ENCODE measurements around the gene WDR90. TPM values are rescaled to one million over a fixed set of nuclear protein-coding genes. Genes with fewer than 3 reads are reported as not detected.
A peak's percentile ranks its signal among the peaks of the same experiment; 100 is the strongest.

WDR90 gene
- total RNA-seq, 1 donor from 2014 or later: 50.0 TPM

GRCh38 chr16:638034-638543 is 11.1 kb upstream of the WDR90 start:
- H3K4me1 ChIP-seq: peaks cover 11 to 26% of the 10 kb centered on the region in 2 donors
- H3K9me3 ChIP-seq: no peaks in the 10 kb centered on the region
- peak overlapping the region; percentile 58 to 99 for H3K27ac ChIP-seq
- no peaks in the 10 kb centered on the region for H3K27me3 ChIP-seq
- no peak overlapping the region for H3K4me3 ChIP-seq
- intact Hi-C loops (cut with DNase I): loop anchor here (5.0 kb wide), 1 partner anchor 974 kb away; the partner anchor contains the start of genes CRAMP1 and IFT140
- H3K36me3 ChIP-seq: peaks cover 12 to 13% of the 10 kb centered on the region in 2 donors
- no peak for TF ChIP-seq CTCF (IDR thresholded peaks at IDR 0.05)
- DNase-seq (ENCODE audit: low spot score in 2 of 2): no peak

GRCh38 chr16:638836-639235 is 10.3 kb upstream of the WDR90 start:
- intact Hi-C loops (cut with DNase I): loop anchor here (5.0 kb wide), 1 partner anchor 973 kb away; the partner anchor contains the start of genes CRAMP1 and IFT140
- Histone ChIP-seq H3K4me3 (no peak overlapping the region), H3K9me3 (no peaks in the 10 kb centered on the region), H3K27me3 (no peaks in the 10 kb centered on the region), H3K36me3 (peaks cover 5% of the 10 kb centered on the region in 2 donors), H3K4me1 (peaks cover 12 to 27% of the 10 kb centered on the region in 2 donors), H3K27ac (no peak overlapping the region)
- TF ChIP-seq CTCF (IDR thresholded peaks at IDR 0.05): no peak
- no peak for DNase-seq (ENCODE audit: low spot score in 2 of 2)

GRCh38 chr16:640614-641013 is 8.6 kb upstream of the WDR90 start:
- H3K4me1 ChIP-seq: peaks cover 7 to 20% of the 10 kb centered on the region in 2 donors
- H3K4me3 ChIP-seq: no peak overlapping the region
- H3K27ac ChIP-seq: no peak overlapping the region

DNA sequence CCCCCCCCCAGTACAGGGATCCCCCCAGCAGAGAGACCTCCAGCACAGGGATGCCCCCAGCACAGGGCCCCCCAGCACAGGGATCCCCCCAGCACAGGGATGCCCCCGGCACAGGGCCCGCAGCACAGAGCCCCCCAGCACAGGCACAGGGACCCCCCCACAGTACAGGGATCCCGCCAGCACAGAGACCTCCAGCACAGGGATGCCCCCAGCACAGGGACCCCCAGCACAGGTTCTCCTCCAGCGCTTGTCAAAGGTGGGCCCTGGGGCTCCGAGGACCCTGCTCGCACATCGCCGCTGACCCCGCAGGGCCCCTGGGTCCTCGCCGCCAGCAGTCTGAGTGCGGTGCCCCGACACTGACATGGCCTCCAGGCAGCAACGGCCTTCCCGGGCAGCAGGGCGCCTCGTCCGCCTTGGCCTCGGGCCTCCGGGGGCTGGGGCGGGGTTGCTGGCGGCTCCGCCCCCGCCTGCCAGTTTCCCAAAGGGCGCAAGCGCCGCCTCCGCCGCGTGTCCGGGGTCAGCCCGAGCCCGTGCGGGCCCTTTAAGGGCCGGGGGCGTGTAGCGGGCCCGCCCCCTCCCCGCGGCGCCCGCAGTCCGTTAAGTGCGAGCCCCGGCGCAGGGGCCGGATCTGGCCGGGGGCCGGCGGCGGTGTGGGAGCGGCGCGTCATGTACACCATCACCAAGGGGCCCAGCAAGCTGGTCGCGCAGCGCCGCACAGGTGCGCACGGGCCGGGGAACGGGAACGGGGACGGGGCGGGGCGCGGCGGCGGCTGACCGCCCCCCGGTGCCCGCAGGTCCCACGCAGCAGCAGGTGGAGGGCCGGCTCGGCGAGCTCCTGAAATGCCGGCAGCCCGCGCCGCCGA is 7.6 kb upstream of the WDR90 start, which contains the start of gene MCRIP2:
Gene MCRIP2 (plus strand): TSS at position 503 of the 863 bp plus-strand sequence. CDS start 164 bp downstream, at position 667.
- Histone ChIP-seq H3K27me3 (no peaks in the 10 kb centered on the region), H3K4me1 (peaks cover 6 to 18% of the 10 kb centered on the region in 2 donors), H3K9me3 (no peaks in the 10 kb centered on the region), H3K36me3 (no peaks in the 10 kb centered on the region), H3K27ac (peak within 1 kb of the TSS; percentile 52 to 72), H3K4me3 (peak within 1 kb of the TSS; percentile 86 to 92)
- intact Hi-C loops (cut with DNase I): no loop called here
- TF ChIP-seq CTCF (IDR thresholded peaks at IDR 0.05): no peak
- peak in 1 of 2 donors; percentile 90 for DNase-seq (ENCODE audit: low spot score in 2 of 2)

More at GRCh38 chr16:640614-641013, 8.6 kb upstream of the WDR90 start:
- no peaks in the 10 kb centered on the region for H3K27me3 ChIP-seq
- intact Hi-C loops (cut with DNase I): no loop called here
- H3K36me3 ChIP-seq: no peaks in the 10 kb centered on the region
- TF ChIP-seq CTCF (IDR thresholded peaks at IDR 0.05): no peak
- H3K9me3 ChIP-seq: no peaks in the 10 kb centered on the region
- DNase-seq (ENCODE audit: low spot score in 2 of 2): no peak

DNA sequence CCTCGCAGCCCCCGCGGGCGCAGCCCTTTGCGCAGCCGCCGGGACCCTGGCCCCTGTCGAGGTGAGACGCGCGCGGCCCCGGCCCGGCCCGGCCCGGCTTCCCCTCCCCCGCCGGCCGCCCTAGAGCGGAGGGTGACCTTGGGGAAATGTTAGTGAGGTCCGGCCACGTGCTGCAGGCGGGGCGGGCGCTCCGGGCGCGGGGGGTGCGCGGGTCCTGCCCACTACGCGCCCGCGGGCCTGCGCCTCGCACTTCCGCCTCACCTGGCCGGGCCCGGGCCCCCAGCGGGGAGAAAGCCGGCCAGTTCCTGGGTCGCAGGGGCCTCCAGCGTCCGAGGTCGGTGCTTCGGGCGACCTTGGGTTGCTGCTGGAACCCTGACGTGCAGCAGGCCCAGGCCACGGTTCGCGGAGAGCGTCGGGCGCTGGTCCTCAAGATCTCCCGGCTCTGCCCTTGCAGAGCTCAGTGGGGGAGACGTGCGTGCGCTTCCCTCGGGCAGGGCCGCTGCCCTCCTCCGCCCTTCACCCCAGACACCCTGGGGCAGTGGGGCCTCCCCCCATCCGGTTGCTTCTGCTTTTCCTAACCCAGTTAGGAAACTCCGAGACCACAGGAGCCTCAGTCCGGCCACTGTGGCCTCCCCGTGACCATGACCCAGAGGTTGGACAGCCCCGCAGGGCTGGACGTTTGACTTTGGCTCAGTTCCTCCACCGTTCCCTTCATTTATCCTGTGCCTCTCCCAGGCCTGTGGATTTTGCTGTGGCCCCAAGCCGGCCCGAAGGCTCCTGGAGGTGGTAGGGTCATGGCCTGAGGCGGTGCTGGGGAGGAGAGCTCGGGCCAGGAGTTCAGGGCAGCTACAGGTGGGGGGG is 6.7 kb upstream of the WDR90 start:
- H3K4me3 ChIP-seq: peak overlapping the region; percentile 86 to 92
- H3K27ac ChIP-seq: peak overlapping the region; percentile 52 to 72
- DNase-seq (ENCODE audit: low spot score in 2 of 2): no peak
- H3K9me3 ChIP-seq: no peaks in the 10 kb centered on the region
- H3K36me3 ChIP-seq: no peaks in the 10 kb centered on the region
- no peaks in the 10 kb centered on the region for H3K27me3 ChIP-seq
- intact Hi-C loops (cut with DNase I): no loop called here
- no peak for TF ChIP-seq CTCF (IDR thresholded peaks at IDR 0.05)
- H3K4me1 ChIP-seq: peaks cover 6 to 16% of the 10 kb centered on the region in 2 donors
